ENCODE measurements around the gene FLOT2.
"Not testable (repeated sequence)": the region's sequence is repeated elsewhere in the genome, so short reads cannot be mapped to it uniquely, and the experiment has no call there.

Gene FLOT2

DNA sequence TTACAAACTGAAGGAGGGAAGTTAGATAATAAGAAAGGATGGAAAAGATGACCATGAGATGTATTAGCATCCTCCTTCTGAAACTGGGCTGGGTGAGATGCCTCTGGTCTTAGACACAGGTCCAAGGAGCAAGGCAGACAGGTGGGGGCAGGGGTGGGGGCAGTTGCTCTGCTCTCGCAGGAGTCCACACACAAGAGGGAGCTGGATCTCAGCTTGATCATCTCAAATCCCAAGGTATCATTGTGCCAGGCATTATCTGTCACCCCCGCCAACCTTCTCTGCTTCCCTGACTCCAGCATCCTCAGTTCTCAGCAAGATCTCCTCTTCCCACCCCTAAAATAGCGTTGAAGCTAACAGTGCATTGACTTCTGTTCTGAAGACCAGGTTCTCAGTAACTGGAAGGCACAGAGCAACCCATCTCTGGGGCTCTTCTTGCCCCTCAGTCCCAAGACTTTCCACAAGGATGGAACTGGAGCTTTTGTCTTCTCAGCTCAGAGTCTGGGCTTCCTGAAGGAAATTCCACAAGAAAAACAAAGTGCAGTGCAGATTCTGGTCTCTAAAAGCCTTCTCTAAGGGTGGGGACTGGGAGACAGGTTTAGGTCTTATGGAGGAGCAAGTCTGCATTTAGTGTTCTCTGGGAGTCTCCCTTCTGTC, 1.6 kb downstream of the FLOT2 start:
- DNase-seq: no peak

DNA sequence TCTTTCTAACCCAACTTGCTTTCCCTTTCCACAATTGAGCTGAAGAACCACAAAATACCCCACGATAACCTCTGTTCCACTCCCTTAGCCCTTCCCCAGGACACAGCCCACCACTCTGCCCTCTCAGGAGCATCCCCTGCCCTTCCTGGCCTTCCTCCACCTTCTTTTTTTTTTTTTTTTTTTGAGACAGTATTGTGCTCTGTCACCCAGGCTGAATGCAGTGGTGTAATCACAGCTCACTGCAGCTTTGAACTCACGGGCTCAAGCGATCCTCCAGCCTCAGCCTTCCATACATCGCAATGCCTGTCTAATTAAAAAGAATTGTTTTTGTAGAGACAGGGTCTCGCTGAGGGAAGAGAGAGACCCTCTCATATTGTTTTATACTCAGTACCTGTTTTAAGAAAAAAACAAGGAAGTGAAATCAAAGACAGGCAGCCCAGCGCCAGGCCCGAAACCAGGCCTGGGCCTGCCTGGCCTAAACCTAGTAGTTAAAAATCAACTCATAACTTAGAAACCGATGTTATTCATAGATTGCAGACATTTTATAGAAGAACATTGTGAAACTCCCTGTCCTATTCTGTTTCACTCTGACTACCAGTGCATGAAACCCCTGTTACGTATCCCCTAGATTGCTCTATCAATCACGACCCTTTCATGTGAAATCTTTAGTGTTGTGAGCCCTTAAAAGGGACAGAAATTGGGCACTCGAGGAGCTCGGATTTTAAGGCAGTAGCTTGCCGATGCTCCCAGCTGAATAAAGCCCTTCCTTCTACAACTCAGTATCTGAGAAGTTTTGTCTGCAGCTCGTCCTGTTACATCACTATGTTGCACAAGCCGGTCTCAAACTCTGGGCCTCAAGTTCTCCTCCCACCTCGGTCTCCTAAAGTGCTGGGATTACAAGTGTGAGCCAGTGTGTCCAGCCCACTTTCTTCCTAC, 4.0 kb downstream of the FLOT2 start:
- not testable (repeated sequence) for DNase-seq

DNA sequence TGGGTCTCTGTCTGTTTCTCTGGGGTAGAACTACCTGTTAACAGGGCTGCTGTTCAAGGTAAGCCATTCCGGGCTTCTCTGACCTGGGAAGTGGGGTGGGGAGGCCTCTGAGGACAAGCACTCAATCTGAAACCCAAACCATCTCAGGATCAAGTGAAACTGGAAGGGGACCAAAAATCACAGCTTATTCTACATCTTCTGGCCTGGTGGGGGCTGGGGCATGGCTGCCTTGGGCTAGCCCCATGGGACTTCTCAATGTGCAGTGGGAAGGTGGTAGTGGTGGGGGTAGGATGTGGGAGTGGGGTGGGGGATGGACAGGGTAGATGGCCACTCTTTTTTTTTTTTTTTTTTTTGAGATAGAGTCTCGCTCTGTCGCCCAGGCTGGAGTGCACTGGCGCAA, 5.5 kb downstream of the FLOT2 start:
- no peak for DNase-seq

- DNase-seq: no peak
Observed at GRCh38 chr17:28891201-28891600, 6.3 kb downstream of the FLOT2 start.

- no peak for DNase-seq
Observed at GRCh38 chr17:28889996-28890395, 7.5 kb downstream of the FLOT2 start.

DNA sequence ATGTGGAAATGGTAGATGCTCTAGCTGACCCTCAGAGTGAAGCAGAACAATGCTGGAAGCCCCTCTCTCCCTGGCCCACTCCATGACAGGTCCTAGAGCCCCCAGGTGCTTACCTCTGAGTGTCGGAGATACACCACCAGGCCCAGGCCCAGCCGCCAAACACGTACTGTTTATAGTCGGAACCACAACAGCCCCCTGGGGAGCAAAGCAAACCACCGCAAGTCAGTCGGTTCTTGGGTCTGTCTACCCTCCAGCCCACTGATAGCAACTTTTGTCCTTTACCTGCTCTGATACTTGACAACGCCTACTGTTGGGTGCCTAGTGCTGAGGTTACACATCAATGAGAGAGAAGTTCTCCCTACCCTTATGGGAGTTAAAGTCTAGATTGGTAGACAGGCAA, 8.7 kb downstream of the FLOT2 start:
- DNase-seq: no peak

GRCh38 chr17:28887871-28888471, 9.6 kb downstream of the FLOT2 start:
- DNase-seq: no peak

- no peak for DNase-seq
Observed at GRCh38 chr17:28885951-28886350, 11.6 kb downstream of the FLOT2 start.

DNA sequence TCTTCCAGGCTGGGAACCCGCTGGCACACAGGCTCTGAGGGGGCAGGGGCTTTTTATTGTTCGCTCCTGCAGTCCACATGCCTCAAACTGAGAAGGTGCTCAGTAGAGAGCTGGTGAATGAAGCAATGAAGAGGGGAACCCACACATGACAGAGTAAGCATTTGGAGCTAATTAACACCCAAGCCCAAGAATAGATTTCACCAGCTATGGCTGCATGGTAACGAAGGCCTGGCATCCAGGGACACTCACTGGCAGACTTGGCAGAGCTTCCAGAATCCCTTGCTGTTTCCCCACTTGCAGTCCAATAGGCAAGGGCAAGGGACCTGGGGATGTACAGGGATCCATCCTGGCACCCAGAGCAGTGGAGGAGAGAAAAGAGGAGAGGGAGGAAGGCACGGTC, 12.2 kb downstream of the FLOT2 start:
- no peak for DNase-seq

DNA sequence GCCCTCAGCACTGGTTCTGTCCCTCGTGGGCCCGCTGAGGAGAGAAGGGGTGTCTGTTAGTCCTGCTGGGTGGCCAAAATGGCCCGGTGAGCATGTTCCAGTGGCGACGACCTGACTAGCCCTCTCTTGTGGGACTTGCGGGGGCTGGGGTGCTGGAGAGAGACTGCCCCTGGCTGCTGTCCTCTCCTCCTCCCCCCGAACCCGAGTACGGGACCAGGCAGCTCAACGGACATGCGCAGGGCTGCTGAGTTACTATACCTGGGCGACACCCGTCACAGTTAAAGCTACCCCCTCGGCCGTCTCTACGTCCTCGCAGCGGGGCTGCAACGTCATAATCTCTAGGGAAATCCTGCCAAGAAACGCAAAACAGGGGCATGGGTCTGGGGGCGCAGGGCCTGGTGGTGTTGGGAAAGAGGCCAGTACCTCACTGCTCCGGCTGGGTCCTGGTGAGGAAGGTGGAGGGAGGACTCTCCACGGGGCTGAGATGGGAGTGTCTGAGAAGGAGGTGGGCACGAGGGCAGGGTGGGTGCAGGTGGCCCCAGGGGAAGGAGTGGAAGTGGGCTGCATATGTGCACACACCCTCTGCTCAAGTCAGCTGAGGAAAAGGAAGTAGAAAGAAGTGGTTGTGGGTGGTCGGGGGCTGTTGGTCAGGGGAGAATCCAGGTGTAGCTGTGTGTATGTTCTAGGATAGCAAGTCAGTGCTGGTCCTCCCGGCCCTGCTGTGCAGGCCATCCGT, 13.4 kb downstream of the FLOT2 start:
- no peak for DNase-seq

DNA sequence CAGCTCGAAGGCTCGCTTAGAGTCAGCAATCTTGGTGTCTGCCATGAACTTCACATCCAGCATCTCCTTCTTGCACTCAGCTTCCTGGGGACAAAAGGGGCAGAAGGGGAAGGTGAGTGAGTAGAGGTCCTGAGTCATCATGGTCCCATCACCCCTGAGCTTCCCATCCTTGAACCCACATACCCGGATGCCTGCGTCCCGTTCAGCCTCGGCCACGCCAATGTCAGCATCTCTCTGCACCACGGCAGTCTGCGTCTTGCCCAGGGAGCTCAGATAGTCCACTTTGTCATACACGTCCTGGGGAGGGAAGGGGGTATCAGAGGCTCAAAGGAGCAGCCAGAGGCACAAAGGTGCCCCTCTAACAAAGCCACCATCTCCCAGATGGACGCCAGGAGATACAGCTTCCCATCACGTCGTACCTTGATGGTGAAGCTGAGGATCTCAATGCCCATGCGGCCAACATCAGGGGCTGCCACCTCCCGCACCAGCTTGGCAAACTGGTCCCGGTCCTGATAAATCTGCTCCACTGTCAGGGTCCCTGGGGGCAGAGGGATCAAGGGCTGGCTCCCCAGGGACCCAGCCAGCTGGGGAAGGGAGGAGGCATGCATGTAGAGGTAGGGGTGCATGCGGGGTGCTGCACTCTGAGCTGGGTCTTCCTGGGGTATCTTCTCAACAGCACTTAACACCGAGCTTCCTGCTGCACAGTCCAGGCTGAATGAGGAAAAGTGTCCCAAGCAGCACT, 15.2 kb downstream of the FLOT2 start:
- DNase-seq: no peak

DNA sequence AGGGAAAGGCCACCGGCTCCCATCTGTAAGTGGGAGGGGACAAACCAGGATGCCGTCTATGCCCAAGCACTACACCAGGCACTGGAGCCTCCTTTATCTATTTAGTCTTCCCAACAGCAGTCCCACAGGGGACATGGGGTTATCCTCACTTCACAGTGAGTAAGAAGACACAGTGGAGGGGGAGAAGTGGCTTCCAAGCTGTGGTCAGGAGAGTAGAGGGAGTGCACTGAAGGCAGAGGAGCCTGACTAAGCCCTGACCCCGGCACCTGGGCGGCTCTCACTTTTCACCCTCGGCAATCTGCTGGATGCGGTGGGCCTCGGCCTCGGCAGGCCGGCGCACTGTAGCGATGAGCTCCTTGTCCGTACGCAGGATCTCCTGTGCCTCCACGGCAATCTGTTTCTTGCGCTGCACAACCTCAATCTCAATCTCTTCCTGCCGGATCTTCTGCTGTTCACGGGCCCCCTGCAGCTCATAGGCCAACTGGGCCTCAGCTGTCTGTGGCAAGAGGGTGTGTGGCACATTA, 15.9 kb downstream of the FLOT2 start:
- no peak for DNase-seq

GRCh38 chr17:28880572-28880945, 17.0 kb downstream of the FLOT2 start:
- DNase-seq: no peak

- no peak for DNase-seq
Observed at GRCh38 chr17:28879886-28880571, 17.5 kb downstream of the FLOT2 start.

GRCh38 chr17:28878981-28879380, 18.6 kb downstream of the FLOT2 start:
- DNase-seq: no peak

DNA sequence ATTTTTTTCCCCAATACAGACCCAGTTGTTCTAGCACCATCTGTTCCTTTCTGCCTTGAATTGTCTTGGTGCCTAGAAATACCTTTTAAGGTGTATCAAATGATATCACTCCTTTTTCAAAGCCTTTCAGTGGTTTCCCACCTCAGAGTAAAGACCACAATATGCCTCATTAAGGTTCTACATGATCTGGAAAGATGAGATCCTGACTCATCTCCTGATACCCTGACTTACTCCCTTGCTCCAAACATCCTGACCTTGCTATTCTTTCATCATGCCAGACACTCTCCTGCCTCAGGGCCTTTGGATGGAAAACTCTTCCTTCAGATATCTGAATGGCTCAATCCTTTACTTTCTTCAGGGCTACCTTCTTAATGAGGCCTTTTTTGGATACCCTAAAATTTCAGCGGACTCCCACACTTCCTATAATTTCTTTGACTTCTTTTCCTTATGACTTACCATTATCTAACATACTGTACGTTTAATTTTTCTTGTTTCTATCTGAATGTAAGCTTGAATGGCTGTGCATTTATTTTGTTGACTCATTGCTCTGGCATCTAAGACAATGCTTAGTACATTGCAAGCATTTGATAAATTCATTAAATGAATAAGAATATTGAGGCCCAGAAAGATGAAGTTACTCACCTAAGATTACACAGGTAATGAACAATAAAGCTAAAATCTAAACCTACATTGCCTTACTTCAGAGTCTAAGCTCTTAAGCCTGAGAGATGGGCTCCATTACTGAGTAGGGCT, 19.2 kb downstream of the FLOT2 start:
- DNase-seq: no peak

GRCh38 chr17:28877150-28877711, 20.3 kb downstream of the FLOT2 start:
- not testable (repeated sequence) for DNase-seq

DNA sequence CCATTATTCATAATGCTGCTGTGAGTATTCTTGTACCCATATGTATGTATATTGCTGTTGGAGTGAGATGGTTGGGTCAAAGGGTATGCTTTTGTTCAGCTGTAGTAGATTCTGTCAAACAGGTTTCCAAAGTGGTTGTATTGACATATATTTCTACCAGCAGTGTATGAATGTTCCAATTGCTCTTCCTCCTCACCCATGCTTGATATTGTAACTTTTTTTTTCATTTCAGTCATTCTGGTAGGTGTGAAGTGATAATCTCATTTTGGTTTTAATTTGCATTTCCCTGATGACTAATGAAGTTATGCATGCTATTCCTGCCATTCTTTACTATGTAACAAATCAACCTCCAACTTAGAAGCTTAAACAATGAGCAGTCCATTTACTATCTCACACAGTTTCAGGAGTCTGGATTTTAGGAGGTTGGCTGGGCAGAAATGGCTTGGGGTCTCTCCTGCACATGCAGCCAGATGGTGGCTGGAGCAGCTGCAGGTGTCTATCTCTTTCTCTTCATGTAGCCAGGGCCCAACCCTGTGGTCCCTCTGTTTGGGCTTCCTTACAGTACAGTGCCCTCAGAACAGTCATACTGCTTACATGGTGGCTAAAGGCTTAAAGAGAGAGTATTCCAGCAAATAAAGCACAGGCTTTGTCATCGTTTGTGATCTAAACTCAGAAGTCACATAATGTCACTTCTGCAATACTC, 21.5 kb downstream of the FLOT2 start:
- no peak for DNase-seq

DNA sequence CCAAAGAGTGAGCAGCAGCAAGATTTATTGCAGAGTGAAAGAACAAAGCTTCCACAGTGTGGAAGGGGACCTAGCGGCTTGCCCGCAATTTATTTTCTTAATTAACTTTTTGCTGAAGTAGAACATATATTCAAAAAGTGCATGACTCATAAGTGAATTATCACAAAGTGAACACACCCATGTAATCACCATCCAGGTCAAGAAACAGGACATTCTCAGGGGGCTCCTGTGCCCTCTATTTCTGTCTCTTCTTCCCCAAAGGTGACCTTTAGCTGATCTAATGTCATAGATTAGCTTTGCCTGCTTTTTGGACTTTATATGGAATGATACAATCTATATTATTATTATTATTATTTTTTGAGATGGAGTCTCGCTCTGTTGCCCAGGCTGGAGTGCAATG, 22.8 kb downstream of the FLOT2 start:
- no peak for DNase-seq

DNA sequence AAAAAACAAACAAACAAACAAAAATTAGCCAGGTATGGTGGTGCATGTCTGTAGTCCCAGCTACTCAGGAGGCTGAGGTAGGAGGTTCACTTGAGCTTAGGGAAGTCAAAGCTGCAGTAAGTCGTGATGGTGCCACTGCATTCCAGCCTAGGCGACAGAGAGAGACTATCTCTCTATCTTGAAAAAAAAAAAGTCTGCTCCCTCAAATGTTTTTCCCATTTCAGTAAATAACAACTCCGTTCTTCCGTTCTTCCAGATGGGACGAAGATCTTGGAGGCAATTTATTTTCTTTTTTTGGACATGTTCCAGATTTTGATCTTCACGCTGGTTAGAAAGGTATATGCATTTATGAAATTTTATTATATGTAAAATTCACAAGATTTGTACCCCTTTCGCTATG, 23.7 kb downstream of the FLOT2 start:
- no peak for DNase-seq
